ENCODE data around the gene GALK1. TPM values are rescaled to one million over a fixed set of nuclear protein-coding genes. Genes with fewer than 3 reads are reported as not detected.
A peak's percentile ranks its signal among the peaks of the same experiment; 100 is the strongest.

The GALK1 gene
- total and polyA plus RNA-seq, 2 of the 13 experiments (the other 11 are each of a cell fraction or from before 2014, with no cell fraction given), result 59.9 to 93.6 TPM

DNA sequence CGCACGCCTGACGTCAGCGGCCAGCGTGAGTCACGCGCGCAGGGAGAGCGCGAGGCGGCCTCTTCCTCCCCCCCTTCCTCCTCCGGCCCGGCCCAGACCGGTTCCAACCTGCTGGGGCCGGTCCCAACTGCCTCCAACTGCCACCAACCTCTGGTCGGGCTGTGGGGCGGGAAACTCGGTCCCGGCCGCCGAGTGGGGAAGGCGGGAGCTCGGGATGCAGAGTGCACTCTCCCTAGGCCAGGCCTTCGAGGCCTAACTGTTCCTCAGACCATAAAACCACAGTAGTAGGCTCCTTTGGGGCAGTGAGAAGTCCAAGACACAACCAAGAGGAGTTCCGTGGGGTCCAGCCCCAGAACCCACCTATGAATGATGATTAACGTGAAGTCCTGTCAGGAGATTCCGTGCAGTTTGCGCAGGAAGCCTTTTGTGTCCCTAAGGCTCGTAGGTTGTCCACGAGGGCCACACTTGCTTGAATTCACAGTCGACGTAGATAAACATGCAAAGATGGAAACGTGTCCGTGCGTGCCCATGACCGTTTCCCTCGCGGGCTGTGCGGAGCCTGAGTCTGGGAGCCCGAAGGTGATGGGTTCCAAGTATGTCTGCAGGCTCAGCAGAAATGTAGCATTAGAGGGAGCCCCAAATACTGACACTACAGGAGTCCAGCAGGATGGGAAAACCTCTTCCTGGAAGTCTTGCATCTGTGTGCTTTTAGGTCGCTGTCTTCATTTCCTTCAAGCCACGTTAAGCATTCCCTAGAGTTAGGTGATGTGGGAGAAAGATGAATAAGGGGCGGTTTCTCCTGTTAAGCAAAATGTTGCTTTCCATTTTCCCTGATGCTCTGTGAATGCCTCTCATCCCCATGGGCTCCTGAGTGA is 20.3 kb upstream of the GALK1 start (continued):
- TF ChIP-seq, protein P1, sequence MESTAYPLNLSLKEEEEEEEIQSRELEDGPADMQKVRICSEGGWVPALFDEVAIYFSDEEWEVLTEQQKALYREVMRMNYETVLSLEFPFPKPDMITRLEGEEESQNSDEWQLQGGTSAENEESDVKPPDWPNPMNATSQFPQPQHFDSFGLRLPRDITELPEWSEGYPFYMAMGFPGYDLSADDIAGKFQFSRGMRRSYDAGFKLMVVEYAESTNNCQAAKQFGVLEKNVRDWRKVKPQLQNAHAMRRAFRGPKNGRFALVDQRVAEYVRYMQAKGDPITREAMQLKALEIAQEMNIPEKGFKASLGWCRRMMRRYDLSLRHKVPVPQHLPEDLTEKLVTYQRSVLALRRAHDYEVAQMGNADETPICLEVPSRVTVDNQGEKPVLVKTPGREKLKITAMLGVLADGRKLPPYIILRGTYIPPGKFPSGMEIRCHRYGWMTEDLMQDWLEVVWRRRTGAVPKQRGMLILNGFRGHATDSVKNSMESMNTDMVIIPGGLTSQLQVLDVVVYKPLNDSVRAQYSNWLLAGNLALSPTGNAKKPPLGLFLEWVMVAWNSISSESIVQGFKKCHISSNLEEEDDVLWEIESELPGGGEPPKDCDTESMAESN (CRISPR knock-in tag; conservative IDR thresholded peaks at IDR 0.05), result peak; percentile 86
- TF ChIP-seq ZNF607 (CRISPR knock-in tag; IDR thresholded peaks at IDR 0.05; ENCODE audit: borderline replicate concordance), result peak; percentile 84
- peak; percentile 82 for TF ChIP-seq ZNF761 (CRISPR knock-in tag; conservative IDR thresholded peaks at IDR 0.05)
- peak; percentile 62; the same call in 1 of the 2 replicates for TF ChIP-seq ZBTB20 (CRISPR knock-in tag; IDR thresholded peaks at IDR 0.05; ENCODE audit: borderline replicate concordance, low read depth)
- TF ChIP-seq, protein P2, sequence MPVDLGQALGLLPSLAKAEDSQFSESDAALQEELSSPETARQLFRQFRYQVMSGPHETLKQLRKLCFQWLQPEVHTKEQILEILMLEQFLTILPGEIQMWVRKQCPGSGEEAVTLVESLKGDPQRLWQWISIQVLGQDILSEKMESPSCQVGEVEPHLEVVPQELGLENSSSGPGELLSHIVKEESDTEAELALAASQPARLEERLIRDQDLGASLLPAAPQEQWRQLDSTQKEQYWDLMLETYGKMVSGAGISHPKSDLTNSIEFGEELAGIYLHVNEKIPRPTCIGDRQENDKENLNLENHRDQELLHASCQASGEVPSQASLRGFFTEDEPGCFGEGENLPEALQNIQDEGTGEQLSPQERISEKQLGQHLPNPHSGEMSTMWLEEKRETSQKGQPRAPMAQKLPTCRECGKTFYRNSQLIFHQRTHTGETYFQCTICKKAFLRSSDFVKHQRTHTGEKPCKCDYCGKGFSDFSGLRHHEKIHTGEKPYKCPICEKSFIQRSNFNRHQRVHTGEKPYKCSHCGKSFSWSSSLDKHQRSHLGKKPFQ (CRISPR knock-in tag; IDR thresholded peaks at IDR 0.05; ENCODE audit: insufficient replicate concordance), result peak; percentile 93
- TF ChIP-seq, protein P3, sequence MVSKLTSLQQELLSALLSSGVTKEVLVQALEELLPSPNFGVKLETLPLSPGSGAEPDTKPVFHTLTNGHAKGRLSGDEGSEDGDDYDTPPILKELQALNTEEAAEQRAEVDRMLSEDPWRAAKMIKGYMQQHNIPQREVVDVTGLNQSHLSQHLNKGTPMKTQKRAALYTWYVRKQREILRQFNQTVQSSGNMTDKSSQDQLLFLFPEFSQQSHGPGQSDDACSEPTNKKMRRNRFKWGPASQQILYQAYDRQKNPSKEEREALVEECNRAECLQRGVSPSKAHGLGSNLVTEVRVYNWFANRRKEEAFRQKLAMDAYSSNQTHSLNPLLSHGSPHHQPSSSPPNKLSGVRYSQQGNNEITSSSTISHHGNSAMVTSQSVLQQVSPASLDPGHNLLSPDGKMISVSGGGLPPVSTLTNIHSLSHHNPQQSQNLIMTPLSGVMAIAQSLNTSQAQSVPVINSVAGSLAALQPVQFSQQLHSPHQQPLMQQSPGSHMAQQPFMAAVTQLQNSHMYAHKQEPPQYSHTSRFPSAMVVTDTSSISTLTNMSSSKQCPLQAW (CRISPR knock-in tag; IDR thresholded peaks at IDR 0.05), result peak; percentile 14; the same call in 1 of the 2 replicates
- TF ChIP-seq, protein P4, sequence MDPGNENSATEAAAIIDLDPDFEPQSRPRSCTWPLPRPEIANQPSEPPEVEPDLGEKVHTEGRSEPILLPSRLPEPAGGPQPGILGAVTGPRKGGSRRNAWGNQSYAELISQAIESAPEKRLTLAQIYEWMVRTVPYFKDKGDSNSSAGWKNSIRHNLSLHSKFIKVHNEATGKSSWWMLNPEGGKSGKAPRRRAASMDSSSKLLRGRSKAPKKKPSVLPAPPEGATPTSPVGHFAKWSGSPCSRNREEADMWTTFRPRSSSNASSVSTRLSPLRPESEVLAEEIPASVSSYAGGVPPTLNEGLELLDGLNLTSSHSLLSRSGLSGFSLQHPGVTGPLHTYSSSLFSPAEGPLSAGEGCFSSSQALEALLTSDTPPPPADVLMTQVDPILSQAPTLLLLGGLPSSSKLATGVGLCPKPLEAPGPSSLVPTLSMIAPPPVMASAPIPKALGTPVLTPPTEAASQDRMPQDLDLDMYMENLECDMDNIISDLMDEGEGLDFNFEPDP (CRISPR knock-in tag; conservative IDR thresholded peaks at IDR 0.05), result peak; percentile 93; the same call in 1 of the 2 replicates
- TF ChIP-seq, protein P5, sequence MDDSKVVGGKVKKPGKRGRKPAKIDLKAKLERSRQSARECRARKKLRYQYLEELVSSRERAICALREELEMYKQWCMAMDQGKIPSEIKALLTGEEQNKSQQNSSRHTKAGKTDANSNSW (CRISPR knock-in tag; IDR thresholded peaks at IDR 0.05; ENCODE audit: borderline replicate concordance), result peak; percentile 83; the same call in 1 of the 2 replicates
- TF ChIP-seq ZBTB3 (CRISPR knock-in tag; IDR thresholded peaks at IDR 0.05; ENCODE audit: borderline replicate concordance, low read depth), result 0 out of 2 replicates have a peak, but pooled peaks have one; percentile 6
- TF ChIP-seq NRL (CRISPR knock-in tag; IDR thresholded peaks at IDR 0.05; ENCODE audit: borderline replicate concordance), result peak; percentile 94; the same call in 1 of the 2 replicates
- TF ChIP-seq NFIB (CRISPR knock-in tag; IDR thresholded peaks at IDR 0.05; ENCODE audit: borderline replicate concordance), result peak; percentile 75; the same call in 1 of the 2 replicates
- no peak for TF ChIP-seq NCOA5 (CRISPR knock-in tag; IDR thresholded peaks at IDR 0.05)
- 0 out of 2 replicates have a peak, but pooled peaks have one; percentile 34 for TF ChIP-seq ZFP41 (CRISPR knock-in tag; IDR thresholded peaks at IDR 0.05; ENCODE audit: borderline replicate concordance)
- TF ChIP-seq MXI1 (IDR thresholded peaks at IDR 0.05; ENCODE audit: borderline replicate concordance, low read depth, low read length), result peak; percentile 70; the same call in 1 of the 3 replicates
- no peak for TF ChIP-seq ZSCAN22 (CRISPR knock-in tag; IDR thresholded peaks at IDR 0.05)
- TF ChIP-seq, protein P6, sequence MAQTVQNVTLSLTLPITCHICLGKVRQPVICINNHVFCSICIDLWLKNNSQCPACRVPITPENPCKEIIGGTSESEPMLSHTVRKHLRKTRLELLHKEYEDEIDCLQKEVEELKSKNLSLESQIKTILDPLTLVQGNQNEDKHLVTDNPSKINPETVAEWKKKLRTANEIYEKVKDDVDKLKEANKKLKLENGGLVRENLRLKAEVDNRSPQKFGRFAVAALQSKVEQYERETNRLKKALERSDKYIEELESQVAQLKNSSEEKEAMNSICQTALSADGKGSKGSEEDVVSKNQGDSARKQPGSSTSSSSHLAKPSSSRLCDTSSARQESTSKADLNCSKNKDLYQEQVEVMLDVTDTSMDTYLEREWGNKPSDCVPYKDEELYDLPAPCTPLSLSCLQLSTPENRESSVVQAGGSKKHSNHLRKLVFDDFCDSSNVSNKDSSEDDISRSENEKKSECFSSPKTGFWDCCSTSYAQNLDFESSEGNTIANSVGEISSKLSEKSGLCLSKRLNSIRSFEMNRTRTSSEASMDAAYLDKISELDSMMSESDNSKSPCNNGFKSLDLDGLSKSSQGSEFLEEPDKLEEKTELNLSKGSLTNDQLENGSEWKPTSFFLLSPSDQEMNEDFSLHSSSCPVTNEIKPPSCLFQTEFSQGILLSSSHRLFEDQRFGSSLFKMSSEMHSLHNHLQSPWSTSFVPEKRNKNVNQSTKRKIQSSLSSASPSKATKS (CRISPR knock-in tag; IDR thresholded peaks at IDR 0.05), result no peak; the same call in 1 of the 2 replicates
- TF ChIP-seq TEAD2 (CRISPR knock-in tag; IDR thresholded peaks at IDR 0.05), result no peak

All from HepG2 (cell line).